Medulla oblongata (tissue), 1 donor: ENCODE results near the gene GOLPH3.
"Not testable (repeated sequence)": the region's sequence is repeated elsewhere in the genome, so short reads cannot be mapped to it uniquely, and the experiment has no call there.

Experiments
- DNase-seq: peaks from one replicate; pipeline ENCODE4 v3.0.0-alpha.2; 2015; ENCODE audit errors: extremely low spot score

GOLPH3 gene

GRCh38 chr5:32174011-32174870 lies at the start of gene GOLPH3:
TSS of gene GOLPH3 (minus strand) at chr5:32174319. CDS start at chr5:32174034, 285 bp downstream.
- peak; percentile 90 for DNase-seq

GRCh38 chr5:32222723-32223470 lies 48.8 kb upstream of the GOLPH3 start:
- DNase-seq: no peak

- peak; percentile 85 for DNase-seq
Observed at GRCh38 chr5:32217886-32218396, 43.8 kb upstream of the GOLPH3 start.

GRCh38 chr5:32214344-32214743 lies 40.2 kb upstream of the GOLPH3 start:
- DNase-seq: not testable (repeated sequence)

GRCh38 chr5:32210151-32210550 lies 36.0 kb upstream of the GOLPH3 start:
- no peak for DNase-seq

GRCh38 chr5:32208837-32209236 lies 34.7 kb upstream of the GOLPH3 start:
- DNase-seq: not testable (repeated sequence)

GRCh38 chr5:32207355-32207634 lies 33.2 kb upstream of the GOLPH3 start:
- DNase-seq: no peak

GRCh38 chr5:32206509-32207354 lies 32.6 kb upstream of the GOLPH3 start:
- no peak for DNase-seq

- no peak for DNase-seq
Observed at GRCh38 chr5:32206053-32206452, 31.9 kb upstream of the GOLPH3 start.

- no peak for DNase-seq
Observed at GRCh38 chr5:32202394-32202793, 28.3 kb upstream of the GOLPH3 start.

- DNase-seq: no peak
Observed at GRCh38 chr5:32201122-32201753, 27.1 kb upstream of the GOLPH3 start.

- DNase-seq: no peak
Observed at GRCh38 chr5:32197032-32197431, 22.9 kb upstream of the GOLPH3 start.

GRCh38 chr5:32195265-32195664 lies 21.1 kb upstream of the GOLPH3 start:
- DNase-seq: no peak

GRCh38 chr5:32193591-32193990 lies 19.5 kb upstream of the GOLPH3 start:
- peak; percentile 31 for DNase-seq

GRCh38 chr5:32190095-32190494 lies 16.0 kb upstream of the GOLPH3 start:
- no peak for DNase-seq

GRCh38 chr5:32187675-32188074 lies 13.6 kb upstream of the GOLPH3 start:
- DNase-seq: no peak

- DNase-seq: no peak
Observed at GRCh38 chr5:32182463-32183063, 8.4 kb upstream of the GOLPH3 start.

GRCh38 chr5:32173267-32174010 lies 680 bp downstream of the GOLPH3 start:
- DNase-seq: peak; percentile 81

GRCh38 chr5:32172923-32173266 lies 1.2 kb downstream of the GOLPH3 start:
- peak; percentile 44 for DNase-seq

GRCh38 chr5:32172186-32172911 lies 1.8 kb downstream of the GOLPH3 start:
- not testable (repeated sequence) for DNase-seq
